Measurements from ENCODE around the gene TTBK2.
"Not testable (repeated sequence)": the region's sequence is repeated elsewhere in the genome, so short reads cannot be mapped to it uniquely, and the experiment has no call there.

GRCh38 chr15:42948898-42949297 is 28.3 kb upstream of the TTBK2 start:
- TF ChIP-seq ZNF146 (tag by site-specific recombination; IDR thresholded peaks at IDR 0.05): peak; percentile 91
- TF ChIP-seq ZBTB48 (tag by site-specific recombination; IDR thresholded peaks at IDR 0.05); ZEB2 (tag by site-specific recombination; IDR thresholded peaks at IDR 0.05); CTCF (tag by site-specific recombination; IDR thresholded peaks at IDR 0.05); ZNF530 (tag by site-specific recombination; IDR thresholded peaks at IDR 0.05; ENCODE audit: low read depth); ZNF513 (tag by site-specific recombination; IDR thresholded peaks at IDR 0.05); ZNF274 (IDR thresholded peaks at IDR 0.05; ENCODE audit: low read length); ZNF274 (tag by site-specific recombination; IDR thresholded peaks at IDR 0.05; ENCODE audit: borderline replicate concordance); REST (tag by site-specific recombination; IDR thresholded peaks at IDR 0.05); ZNF776 (tag by site-specific recombination; IDR thresholded peaks at IDR 0.05; ENCODE audit: borderline replicate concordance): not testable (repeated sequence)

Measured in HEK293 (cell line).